Left hindlimb (tissue), 1 donor: ENCODE measurements around the gene DNAL4.
A peak's percentile ranks its signal among the peaks of the same experiment; 100 is the strongest.

Source experiments
- DNase-seq: peaks from one replicate; pipeline ENCODE4 v3.0.0-alpha.2; 2018

The DNAL4 gene

GRCh38 chr22:38793721-38794466, at the start of gene DNAL4:
Gene DNAL4, minus strand, starts transcription at chr22:38794143. Its CDS starts 11,412 bp downstream, at chr22:38782731.
- peak; percentile 95 for DNase-seq

DNA sequence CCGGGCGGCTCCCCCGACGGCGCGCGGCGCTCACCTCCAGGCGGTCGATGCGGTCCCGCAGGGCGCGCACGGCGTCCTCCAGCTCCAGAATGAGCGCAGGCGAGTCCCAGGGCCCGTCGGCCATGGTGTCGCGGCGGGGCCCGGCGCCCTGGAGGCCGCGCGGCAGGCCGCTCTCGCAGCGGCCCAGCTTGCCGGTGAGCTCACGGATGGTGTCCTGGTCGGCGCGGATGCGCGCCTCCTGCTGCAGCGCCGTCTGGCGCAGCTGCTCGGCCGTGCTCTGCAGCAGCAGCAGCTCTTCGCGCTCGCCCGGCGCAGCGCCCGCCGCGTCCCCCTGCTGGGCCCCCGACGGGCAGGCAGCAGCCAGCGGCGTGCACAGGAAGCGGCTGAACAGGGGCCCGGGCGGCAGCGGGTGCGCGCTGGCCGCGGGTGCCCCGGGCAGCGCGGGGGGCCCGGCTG, 49.3 kb upstream of the DNAL4 start:
- peak; percentile 89 for DNase-seq

DNA sequence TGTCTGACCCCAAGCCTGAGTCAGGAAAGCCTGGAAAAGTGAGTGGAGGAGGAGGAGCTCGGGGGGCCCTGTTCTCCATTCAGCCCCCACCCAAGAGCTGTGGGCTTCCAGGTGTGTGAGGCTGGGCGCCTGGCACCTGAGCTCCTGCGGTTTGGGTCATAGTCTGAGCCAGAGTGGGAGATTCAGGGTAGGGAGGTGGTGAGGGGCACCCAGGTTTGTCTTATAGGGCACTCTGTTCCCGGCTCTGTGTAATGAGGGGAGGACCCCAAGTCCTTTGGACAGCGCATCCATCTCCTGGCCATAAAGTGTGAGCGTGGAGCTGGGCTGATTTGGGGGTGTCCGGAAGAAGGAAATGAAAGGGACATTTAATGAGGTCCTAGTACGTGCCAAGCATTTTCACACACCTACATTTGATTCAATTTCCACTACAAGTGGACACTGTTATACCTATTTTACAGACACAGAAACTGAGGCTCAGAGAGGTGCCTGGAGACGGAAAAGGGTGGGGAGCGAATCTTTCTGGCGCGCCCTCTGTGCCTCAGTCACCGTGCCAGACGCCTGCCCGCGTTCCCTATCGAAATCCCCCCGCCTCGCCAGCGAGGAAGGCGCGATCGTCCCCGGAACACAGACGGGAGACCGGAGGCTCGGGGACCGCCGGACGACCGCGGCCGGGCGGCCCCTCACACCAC, 48.7 kb upstream of the DNAL4 start:
- peak; percentile 29 for DNase-seq

DNA sequence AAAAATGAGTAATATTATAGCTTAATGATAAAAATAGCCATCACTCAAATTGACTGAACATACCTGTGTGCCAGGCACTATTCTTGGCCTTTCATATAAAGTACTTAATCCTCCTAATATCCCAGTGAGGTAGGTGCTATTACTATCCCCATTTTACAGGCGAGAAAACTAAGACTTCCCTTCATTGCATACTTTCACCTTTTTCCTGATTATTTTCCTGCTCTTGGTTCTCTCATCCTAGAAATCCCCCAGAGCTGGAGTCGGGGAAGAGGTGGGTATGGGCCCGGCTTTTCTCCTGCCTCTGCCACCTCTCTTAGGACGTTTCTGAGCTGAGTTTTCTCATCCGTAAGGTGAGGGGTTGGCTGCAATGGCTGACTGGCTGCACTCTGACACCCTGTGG, 47.7 kb upstream of the DNAL4 start:
- DNase-seq: no peak

GRCh38 chr22:38841211-38841610, 47.3 kb upstream of the DNAL4 start:
- DNase-seq: no peak

GRCh38 chr22:38840129-38840528, 46.2 kb upstream of the DNAL4 start:
- DNase-seq: no peak

GRCh38 chr22:38839686-38840085, 45.7 kb upstream of the DNAL4 start:
- DNase-seq: no peak

- no peak for DNase-seq
Measured at GRCh38 chr22:38837414-38837928, 43.5 kb upstream of the DNAL4 start.

DNA sequence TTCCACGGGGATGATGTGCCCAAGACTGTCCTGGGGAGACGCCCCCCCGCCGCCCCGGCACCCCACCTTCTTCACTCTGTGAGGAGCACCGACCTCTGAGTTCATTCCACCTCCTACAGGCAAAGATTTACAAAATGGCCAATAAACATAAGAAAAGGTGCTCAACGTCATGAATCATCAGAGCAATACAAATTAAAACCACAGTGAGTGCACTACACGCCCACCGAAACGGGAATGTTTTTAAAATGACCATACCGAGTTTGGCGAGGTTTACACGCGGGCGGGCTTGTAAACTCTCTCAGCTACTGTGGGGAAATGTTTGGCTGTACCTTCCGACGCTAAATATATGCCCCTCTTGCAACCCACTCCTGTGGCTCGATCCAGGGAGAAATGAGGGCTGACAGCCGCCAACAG, 42.0 kb upstream of the DNAL4 start:
- no peak for DNase-seq

DNA sequence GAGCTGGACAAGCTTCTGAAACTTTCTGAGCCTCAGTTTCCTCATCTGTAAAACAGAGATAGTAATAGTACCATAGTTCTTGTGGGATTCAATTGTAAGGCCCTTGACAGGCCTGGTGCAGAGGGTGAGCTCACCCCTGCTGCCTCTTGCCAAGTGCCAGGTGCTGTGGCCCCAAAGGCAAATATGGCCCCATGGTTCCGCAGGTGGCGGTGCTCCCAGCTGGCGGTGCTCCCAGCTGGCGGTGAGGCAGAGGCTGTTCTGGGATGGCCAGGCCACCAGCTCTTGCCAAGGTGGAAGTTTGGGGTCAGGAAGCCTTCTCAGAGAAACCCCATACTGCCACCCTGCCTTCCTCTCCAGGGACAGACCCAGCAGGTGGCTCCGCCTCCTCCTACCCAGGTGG, 41.0 kb upstream of the DNAL4 start:
- DNase-seq: no peak

GRCh38 chr22:38834215-38834953, 40.4 kb upstream of the DNAL4 start:
- DNase-seq: no peak

- no peak for DNase-seq
Measured at GRCh38 chr22:38833061-38833460, 39.1 kb upstream of the DNAL4 start.

- no peak for DNase-seq
Measured at GRCh38 chr22:38832005-38832978, 38.3 kb upstream of the DNAL4 start.

GRCh38 chr22:38831166-38831945, 37.4 kb upstream of the DNAL4 start:
- no peak for DNase-seq

DNA sequence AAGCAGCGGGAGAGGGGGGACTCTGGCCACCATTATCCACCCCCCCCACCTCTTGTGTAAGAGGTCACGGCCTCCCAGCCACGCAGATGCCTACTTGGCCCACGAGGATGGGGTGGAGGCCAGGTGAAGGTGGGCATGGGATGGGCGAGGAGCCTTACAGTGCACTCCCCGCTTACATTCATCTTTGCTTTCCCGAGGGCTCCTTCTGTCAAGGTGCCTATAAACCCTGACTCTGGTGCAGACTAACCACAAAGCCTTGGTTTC, 36.8 kb upstream of the DNAL4 start:
- no peak for DNase-seq

DNA sequence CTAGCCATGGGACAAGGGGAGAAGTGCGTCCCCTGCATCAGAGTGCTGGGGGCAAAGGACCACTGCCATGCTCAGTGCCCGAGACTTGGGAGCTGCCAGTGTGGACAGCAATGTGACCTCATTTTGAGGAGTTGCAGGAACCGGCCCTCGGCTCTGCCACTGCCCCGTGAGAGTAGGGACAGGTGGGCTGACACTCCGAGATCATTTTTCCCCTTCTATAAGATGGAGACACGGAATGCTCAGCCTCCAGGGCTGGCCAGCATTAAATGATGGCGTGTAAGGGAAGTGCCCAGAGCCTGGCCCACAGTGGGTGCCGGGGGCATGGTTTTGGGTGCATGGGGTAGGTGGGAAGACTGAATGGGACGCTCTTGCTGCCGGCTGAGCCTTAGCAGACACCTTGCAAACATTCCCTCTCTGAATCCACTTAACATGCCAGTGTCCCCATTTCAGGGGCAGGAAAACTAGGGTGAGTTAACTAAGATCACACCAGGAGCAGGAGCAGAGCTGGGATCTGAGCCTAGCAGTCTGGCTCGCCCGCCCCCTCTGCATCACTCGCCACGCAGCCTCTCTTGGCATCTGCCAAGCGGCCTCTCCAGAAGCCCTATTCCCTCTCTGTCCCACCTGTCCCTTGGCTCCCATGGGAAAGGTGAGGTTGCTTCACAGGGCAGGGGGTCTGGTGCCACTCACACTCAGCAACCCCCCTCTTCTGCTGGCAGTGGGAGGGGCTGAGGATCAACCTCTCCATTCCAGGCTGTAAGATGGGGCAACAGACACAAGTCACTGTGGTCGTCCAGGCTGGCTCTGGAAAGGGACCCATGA, 36.3 kb upstream of the DNAL4 start:
- no peak for DNase-seq

GRCh38 chr22:38829485-38829884, 35.5 kb upstream of the DNAL4 start:
- no peak for DNase-seq

- DNase-seq: no peak
Measured at GRCh38 chr22:38828616-38829205, 34.8 kb upstream of the DNAL4 start.

DNA sequence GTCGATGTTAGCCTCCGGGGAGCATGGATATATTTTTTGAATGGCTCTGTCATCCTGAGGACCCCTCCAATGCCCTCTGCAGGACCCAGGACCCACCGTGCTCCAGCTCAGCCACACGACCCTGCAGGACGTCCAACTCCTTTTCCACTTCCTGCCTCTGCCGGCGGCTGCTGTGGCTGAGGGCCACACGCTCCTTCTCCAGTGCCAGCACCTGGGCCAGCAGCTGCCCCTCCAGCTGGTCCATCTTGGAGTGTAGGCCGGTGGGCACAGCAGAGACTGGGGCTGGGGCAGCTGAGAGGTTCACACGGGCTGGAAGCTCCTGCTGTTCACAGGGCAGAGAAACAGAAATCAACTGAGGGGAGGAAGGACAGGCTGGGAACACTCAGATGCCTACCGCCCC, 34.2 kb upstream of the DNAL4 start:
- no peak for DNase-seq

DNA sequence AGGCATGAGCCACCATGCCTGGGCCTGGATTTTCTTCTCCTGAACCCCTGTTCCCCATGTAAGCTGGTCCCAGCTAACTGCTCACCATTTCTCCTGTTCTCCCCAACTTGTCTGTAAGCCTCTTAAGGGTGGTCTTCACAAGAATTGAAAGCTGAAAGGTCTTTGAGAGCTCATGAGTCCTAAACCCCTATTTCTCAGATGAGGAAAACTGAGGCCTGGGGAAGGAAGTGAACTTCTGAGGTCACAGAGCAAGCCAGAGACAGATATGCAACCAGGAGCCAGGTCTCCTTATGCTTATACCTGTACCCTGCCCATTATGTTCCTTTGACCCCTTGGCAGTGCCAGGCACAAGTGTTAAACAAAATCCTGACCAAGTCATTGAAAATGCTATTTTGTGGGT, 33.6 kb upstream of the DNAL4 start:
- DNase-seq: no peak
